ENCODE measurements around the gene TMEM125.

TMEM125 gene

GRCh38 chr1:43316738-43317520, 47.1 kb downstream of the TMEM125 start:
- H3K4me3 Mint-ChIP-seq = no peak overlapping the region
- H3K9me3 Mint-ChIP-seq = no peaks in the 10 kb centered on the region
- H3K27ac Mint-ChIP-seq = no peak overlapping the region
- no peaks in the 10 kb centered on the region for H3K27me3 Mint-ChIP-seq
- H3K36me3 Mint-ChIP-seq (ENCODE audit: low read depth) = no peaks in the 10 kb centered on the region
- peaks cover 3% of the 10 kb centered on the region for H3K4me1 Mint-ChIP-seq (ENCODE audit: low read depth)

DNA sequence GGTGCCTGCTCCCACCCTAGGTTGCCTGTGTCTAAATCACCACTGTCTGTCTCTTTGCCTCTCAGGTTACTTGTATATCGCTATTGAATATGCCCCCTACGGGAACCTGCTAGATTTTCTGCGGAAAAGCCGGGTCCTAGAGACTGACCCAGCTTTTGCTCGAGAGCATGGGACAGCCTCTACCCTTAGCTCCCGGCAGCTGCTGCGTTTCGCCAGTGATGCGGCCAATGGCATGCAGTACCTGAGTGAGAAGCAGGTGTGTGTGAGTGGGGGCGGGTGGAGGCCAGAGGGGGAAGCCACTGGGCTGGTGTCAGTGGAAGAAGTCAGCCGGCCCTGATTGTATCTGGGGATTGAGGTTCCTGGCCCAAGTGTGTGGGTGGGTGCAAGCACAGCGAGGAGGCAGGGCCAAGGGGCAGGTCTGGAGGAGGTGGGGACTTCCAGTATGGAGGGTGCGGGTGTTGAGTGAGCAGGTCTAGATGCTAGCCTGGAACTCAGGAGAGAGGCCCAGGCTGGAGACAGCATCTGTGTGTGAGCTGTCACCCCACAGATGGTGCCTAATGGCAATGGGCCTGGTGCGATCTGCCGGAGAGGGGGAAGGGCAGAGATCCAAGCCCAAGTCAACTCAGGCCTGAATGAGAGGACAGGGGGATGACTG, 48.2 kb downstream of the TMEM125 start:
- Mint-ChIP-seq H3K36me3 (ENCODE audit: low read depth) (no peaks in the 10 kb centered on the region), H3K27ac (no peak overlapping the region), H3K4me3 (no peak overlapping the region), H3K4me1 (ENCODE audit: low read depth) (peaks cover 3% of the 10 kb centered on the region), H3K27me3 (no peaks in the 10 kb centered on the region), H3K9me3 (no peaks in the 10 kb centered on the region)

- H3K4me1 Mint-ChIP-seq (ENCODE audit: low read depth) = peaks cover 3% of the 10 kb centered on the region
- H3K27me3 Mint-ChIP-seq = no peaks in the 10 kb centered on the region
- no peak overlapping the region for H3K4me3 Mint-ChIP-seq
- H3K36me3 Mint-ChIP-seq (ENCODE audit: low read depth) = no peaks in the 10 kb centered on the region
- no peaks in the 10 kb centered on the region for H3K9me3 Mint-ChIP-seq
- no peak overlapping the region for H3K27ac Mint-ChIP-seq
Observed at GRCh38 chr1:43318831-43319230, 49.0 kb downstream of the TMEM125 start.

- H3K27ac Mint-ChIP-seq = no peak overlapping the region
- H3K36me3 Mint-ChIP-seq (ENCODE audit: low read depth) = no peaks in the 10 kb centered on the region
- H3K9me3 Mint-ChIP-seq = peaks cover 3% of the 10 kb centered on the region
- no peak overlapping the region for H3K4me3 Mint-ChIP-seq
- peaks cover 3% of the 10 kb centered on the region for H3K4me1 Mint-ChIP-seq (ENCODE audit: low read depth)
- no peaks in the 10 kb centered on the region for H3K27me3 Mint-ChIP-seq
Observed at GRCh38 chr1:43319288-43319687, 49.5 kb downstream of the TMEM125 start.

GRCh38 chr1:43319766-43320165, 50.0 kb downstream of the TMEM125 start:
- Mint-ChIP-seq H3K36me3 (ENCODE audit: low read depth) (no peaks in the 10 kb centered on the region), H3K27ac (no peak overlapping the region), H3K9me3 (peaks cover 8% of the 10 kb centered on the region), H3K4me3 (no peak overlapping the region), H3K27me3 (no peaks in the 10 kb centered on the region), H3K4me1 (ENCODE audit: low read depth) (peaks cover 3% of the 10 kb centered on the region)

DNA sequence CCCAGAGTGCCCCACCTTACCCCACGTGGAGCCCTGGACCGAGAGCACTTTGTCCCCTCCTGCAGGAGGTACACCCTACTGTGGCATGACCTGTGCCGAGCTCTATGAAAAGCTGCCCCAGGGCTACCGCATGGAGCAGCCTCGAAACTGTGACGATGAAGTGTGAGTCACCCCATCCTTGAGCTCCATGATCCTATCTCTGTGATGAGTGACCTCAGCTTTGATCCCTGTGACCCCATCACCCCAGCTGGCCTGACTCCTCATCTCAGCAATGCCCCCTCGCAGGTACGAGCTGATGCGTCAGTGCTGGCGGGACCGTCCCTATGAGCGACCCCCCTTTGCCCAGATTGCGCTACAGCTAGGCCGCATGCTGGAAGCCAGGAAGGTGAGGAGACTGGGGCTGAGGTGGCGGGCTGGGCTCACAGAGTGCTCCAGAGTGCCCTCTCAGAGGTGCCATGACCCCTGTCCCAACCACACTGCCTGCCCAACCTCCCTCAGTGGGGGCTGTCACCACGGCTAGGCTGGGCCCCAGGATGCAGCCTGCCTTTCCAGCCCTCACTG, 51.6 kb downstream of the TMEM125 start:
- Mint-ChIP-seq H3K36me3 (ENCODE audit: low read depth) (peaks cover 7% of the 10 kb centered on the region), H3K27me3 (no peaks in the 10 kb centered on the region), H3K4me1 (ENCODE audit: low read depth) (peaks cover 3% of the 10 kb centered on the region), H3K4me3 (no peak overlapping the region), H3K9me3 (peaks cover 14% of the 10 kb centered on the region), H3K27ac (no peak overlapping the region)

DNA sequence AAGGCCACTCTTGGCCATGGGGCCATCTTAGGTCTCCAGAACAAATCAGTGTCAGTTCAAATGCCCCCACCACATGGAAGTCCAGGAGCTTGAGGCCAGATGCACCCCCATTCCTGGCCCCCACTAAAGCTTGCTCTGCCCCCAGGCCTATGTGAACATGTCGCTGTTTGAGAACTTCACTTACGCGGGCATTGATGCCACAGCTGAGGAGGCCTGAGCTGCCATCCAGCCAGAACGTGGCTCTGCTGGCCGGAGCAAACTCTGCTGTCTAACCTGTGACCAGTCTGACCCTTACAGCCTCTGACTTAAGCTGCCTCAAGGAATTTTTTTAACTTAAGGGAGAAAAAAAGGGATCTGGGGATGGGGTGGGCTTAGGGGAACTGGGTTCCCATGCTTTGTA, 52.7 kb downstream of the TMEM125 start:
- Mint-ChIP-seq H3K27me3 (no peaks in the 10 kb centered on the region), H3K4me3 (no peak overlapping the region), H3K4me1 (ENCODE audit: low read depth) (peaks cover 10% of the 10 kb centered on the region), H3K9me3 (peaks cover 21% of the 10 kb centered on the region), H3K27ac (no peak overlapping the region), H3K36me3 (ENCODE audit: low read depth) (peaks cover 7% of the 10 kb centered on the region)
